ENCODE data around the gene FKBP8.

- TF ChIP-seq CTCF (IDR thresholded peaks at IDR 0.05) (no peak), POLR2AphosphoS5 (IDR thresholded peaks at IDR 0.05) (no peak), POLR2A (IDR thresholded peaks at IDR 0.05) (no peak), EP300 (IDR thresholded peaks at IDR 0.05; ENCODE audit: low read depth) (no peak)
Observed at GRCh38 chr19:18487576-18488402, 55.6 kb downstream of the FKBP8 start.

Data from transverse colon (tissue), 4 donors.